ENCODE data around the gene CLOCK.

- TF ChIP-seq CTCF (conservative IDR thresholded peaks at IDR 0.05; ENCODE audit: low read depth, low read length) (no peak), EZH2 (IDR thresholded peaks at IDR 0.05; ENCODE audit: borderline replicate concordance, low read depth, low read length, poor library complexity, severe bottlenecking) (no peak)
These were observed 31.8 kb upstream of the CLOCK start for GRCh38 chr4:55578341-55579010.

Measured in A673 (cell line).